GM12801 (cell line): ENCODE results near the gene KRT6A.

Experiments used
- TF ChIP-seq, protein P1 (sequence below): IDR thresholded peaks from one replicate; pipeline ENCODE4 v1.5.1; 2011; ENCODE audit warnings: control low read depth; ENCODE audit not compliant: insufficient read length; ENCODE audit errors: extremely low read depth

KRT6A gene

DNA sequence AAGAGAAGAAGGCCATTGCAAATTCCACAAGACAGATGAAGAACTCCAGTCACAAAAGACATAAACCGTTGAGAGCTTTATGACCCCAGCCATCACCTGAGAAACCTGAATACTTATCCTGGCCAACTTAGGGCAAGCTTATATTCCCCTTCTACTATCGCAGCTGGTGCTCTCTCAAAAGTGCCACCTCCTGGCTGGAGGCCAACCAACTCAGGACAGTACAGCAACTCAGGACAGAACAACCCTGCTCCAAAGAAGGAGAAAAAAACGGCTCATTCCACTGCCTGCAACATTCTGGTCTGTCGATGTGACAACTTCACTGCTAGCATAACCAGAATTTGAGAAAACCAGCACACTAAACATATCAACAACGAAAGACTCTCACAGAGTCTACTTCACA lies 31.4 kb downstream of the KRT6A start:
- TF ChIP-seq, protein P1, sequence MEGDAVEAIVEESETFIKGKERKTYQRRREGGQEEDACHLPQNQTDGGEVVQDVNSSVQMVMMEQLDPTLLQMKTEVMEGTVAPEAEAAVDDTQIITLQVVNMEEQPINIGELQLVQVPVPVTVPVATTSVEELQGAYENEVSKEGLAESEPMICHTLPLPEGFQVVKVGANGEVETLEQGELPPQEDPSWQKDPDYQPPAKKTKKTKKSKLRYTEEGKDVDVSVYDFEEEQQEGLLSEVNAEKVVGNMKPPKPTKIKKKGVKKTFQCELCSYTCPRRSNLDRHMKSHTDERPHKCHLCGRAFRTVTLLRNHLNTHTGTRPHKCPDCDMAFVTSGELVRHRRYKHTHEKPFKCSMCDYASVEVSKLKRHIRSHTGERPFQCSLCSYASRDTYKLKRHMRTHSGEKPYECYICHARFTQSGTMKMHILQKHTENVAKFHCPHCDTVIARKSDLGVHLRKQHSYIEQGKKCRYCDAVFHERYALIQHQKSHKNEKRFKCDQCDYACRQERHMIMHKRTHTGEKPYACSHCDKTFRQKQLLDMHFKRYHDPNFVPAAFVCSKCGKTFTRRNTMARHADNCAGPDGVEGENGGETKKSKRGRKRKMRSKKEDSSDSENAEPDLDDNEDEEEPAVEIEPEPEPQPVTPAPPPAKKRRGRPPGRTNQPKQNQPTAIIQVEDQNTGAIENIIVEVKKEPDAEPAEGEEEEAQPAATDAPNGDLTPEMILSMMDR, result no peak

- TF ChIP-seq, protein P1, result no peak
These were observed 34.2 kb downstream of the KRT6A start for GRCh38 chr12:52458861-52459260.

DNA sequence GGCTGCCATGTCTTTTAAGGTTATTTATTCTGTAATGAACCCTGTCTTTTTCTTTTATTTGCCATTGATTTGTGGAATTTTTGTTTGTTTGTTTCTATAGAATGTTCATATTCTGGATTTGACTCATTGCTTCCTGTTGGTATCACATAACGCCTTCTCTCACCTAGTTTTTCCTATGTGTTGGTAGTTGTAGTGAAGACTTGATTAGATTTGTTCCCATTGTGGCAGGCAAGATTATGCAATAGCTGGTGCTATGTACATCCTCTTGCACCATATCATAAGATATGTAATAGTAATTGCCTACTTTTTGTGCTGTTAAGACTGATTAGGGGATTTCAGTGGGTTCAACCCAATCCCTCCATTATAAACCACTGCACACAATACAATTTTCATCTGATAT lies 37.2 kb downstream of the KRT6A start:
- TF ChIP-seq, protein P1, result no peak

- TF ChIP-seq, protein P1, result no peak
These were observed 38.5 kb downstream of the KRT6A start for GRCh38 chr12:52454411-52455201.

- TF ChIP-seq, protein P1, result no peak
These were observed 41.0 kb downstream of the KRT6A start, which contains the start of gene KRT6B for GRCh38 chr12:52452101-52452500. TSS of gene KRT6B (minus strand) at chr12:52452146. CDS start at chr12:52452078, 68 bp downstream.

DNA sequence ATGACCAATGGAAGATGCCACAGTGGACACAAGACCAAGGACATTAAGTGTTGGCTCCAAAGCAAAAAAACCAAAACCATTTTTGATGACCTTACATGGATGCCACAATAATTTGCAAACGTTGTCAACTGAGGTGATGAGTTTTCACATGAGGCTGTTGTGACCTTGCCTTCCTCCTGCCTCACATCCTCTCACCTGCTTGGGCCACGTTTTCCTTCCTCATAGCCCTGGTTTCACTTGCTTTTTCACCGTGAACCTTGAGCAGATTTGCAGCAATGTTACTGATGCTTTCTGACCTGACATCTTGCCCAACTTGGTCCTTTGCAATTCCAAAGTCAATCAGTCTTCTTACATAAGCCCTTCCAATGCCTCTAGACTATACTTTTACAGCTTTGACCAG lies 44.8 kb downstream of the KRT6A start:
- TF ChIP-seq, protein P1, result no peak

GRCh38 chr12:52446367-52447045 lies 46.6 kb downstream of the KRT6A start:
- TF ChIP-seq, protein P1, result no peak
